SK-N-MC (cell line): ENCODE measurements around the gene CENPN.

Experiments used
- EZH2 ChIP-seq: fragments of 200-600 bp; sonication (generic); IDR thresholded peaks from one replicate; pipeline ENCODE4 v1.6.1; 2017; ENCODE audit warnings: antibody characterized with exemption
- FOXP2 ChIP-seq: optimal IDR thresholded peaks from 2 replicates; pipeline ENCODE3; 2011; ENCODE audit warnings: mild to moderate bottlenecking, moderate library complexity; ENCODE audit not compliant: insufficient read depth; ENCODE audit errors: extremely low read length, control extremely low read depth
- POLR2AphosphoS5 ChIP-seq: IDR thresholded peaks from 2 replicates; pipeline ENCODE4 v1.6.1; 2012; ENCODE audit warnings: mild to moderate bottlenecking, low read depth, low read length, borderline replicate concordance

DNA sequence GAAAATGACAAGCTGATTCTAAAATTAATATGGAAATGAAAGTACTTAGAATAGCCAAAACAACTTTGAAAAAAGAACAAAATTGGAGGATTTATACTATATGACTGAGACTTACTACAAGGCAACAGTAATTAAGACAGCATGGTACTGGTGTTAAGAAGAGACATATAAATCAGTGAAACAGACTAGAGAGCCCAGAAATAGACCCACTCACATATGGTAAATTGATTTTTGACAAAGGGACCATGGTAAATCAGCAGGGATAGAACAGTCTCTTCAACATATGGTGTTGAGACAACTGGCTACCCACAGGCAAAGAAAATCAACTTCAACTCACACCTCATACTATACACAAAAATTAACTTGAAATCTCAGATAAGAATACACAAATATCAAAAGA lies 13.2 kb upstream of the CENPN start:
- TF ChIP-seq EZH2 (no peak), POLR2AphosphoS5 (no peak), FOXP2 (no peak)
